Skin of body (tissue), 2 donors: ENCODE data around the gene PEF1. TPM values are rescaled to one million over a fixed set of nuclear protein-coding genes. Genes with fewer than 3 reads are reported as not detected.

Source experiments
- DNase-seq: peaks from one replicate; lab custom pipeline; 2025; lab: John Stamatoyannopoulos, UW
- total RNA-seq: library from RNA; depleted of rRNA; stranded (reverse); fragments of >200 nt; gene quantifications from one replicate; pipeline ENCODE4 v1.2.3, GENCODE V29; 2014

PEF1 gene, protein sequence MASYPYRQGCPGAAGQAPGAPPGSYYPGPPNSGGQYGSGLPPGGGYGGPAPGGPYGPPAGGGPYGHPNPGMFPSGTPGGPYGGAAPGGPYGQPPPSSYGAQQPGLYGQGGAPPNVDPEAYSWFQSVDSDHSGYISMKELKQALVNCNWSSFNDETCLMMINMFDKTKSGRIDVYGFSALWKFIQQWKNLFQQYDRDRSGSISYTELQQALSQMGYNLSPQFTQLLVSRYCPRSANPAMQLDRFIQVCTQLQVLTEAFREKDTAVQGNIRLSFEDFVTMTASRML
- 49.9 TPM for total RNA-seq

GRCh38 chr1:31644560-31645273 lies at the start of gene PEF1:
Gene PEF1 (minus strand): TSS chr1:31644876. CDS start chr1:31644864, 12 bp downstream.
- DNase-seq, result peak; percentile 100

DNA sequence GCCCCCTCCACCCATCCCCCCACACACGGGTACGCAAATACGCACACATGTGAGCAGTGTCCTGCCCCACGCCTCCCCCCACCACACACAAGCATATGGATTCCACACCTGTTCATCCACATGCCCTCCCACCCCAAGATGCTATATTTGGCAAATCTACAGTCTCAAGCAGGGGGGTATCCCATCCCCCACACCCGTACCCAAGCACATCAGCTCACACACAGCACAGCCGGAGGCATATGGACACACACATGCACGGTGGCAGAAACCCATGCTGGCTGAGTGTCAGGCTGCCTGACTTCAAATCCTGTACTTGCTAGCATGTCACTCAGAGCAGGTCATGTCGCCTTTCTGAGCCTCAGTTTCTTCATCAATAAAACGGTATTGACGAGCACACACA lies 48.6 kb upstream of the PEF1 start:
- no peak for DNase-seq

DNA sequence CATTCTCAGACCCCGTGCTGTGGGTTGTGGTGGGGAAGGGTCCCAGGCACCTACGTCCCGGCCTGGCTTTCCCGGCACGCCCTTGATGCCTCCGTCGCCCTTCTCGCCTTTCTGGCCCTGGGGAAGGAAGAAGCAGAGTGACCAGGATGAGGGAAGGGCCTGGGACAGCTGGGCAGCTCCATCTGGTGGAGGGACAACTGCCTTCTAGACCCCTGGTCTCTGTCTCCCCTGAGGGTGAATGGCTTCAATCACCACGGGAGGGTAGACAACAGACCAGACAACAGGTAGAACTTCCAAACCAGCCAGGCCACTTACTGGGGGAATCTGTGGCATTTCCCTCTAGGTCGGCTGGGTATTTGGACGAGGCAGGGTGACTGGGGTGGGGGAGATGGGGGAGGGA lies 47.3 kb upstream of the PEF1 start:
- DNase-seq, result no peak

DNA sequence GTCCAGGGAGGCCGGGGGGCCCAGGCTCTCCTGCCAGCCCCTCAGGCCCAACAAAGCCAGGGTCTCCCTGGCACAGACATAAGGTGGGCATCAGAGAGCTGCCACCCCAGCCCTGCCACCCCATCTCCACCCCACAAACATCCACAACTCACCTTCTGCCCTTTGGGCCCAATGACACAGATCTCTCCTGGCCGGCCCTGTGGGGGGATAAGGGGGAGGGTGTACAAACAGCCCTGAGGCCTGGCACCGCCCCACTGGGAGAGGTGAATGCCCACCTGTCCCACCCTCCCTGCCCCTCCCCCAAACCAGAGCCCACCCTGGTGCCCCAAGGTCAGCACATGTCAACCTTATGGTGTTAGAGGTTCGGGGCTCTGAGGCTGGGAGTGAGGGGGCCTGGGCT lies 46.8 kb upstream of the PEF1 start:
- DNase-seq, result no peak

DNA sequence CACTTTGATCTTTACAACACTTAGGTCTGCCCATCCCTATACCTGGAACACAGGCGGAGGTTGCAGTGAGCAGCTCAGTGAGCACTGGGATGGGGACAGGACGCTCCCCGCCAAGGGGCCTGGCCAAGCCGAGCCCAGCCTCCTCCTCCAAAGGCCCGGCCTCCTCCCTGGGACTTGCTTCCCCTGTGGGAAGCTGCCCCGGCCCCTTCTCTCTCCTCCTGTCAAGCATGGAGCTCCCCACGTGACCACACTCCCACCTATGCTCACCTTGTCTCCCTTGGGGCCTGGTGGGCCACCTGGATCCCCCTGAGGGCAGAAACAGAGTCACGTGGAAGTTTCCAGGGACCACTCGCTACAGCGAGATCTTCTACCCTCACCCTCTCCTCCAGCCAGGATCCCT lies 46.2 kb upstream of the PEF1 start:
- DNase-seq, result no peak

DNA sequence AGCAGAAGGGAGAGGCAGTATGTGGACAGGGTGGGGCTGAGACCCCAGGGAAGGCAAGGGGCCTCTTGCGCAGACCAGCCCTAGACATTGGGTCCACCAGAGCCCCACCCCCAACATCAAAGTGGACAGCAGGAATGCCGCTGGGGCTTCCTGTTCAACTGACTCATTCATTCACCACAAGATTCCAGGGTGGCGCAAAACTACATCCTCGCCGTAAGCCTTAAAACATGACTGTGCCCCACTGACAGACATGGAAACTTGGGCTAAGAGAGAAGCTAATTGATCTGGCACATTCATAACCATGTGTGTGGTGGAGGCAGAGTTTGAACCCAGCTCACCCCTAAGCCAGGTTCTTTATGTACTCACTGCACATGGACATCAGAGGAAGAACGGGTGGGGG lies 45.2 kb upstream of the PEF1 start:
- DNase-seq, result no peak

GRCh38 chr1:31689379-31689778 lies 44.7 kb upstream of the PEF1 start:
- no peak for DNase-seq

- DNase-seq, result no peak
Measured at GRCh38 chr1:31688233-31688918, 43.7 kb upstream of the PEF1 start.

GRCh38 chr1:31687601-31688000 lies 42.9 kb upstream of the PEF1 start:
- no peak for DNase-seq

DNA sequence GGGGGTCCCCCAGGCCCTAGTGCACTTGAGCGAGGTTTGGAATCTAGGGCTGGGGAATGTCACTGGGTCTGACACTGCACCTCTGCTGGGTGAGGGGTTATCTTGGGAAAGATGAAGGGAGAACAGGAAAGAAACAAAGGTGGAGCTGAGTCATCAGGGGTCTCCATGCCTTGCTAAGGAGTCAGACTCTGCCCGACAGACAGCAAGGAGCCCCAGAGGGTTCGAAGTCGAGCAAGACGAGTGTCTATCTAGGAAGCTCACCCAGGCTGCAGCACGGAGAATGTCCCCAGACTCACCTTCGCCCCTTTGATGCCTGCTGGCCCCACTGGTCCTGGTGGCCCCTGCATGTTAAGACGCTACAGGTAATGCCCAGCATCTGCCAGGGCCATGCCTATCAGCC lies 41.1 kb upstream of the PEF1 start:
- DNase-seq, result no peak

GRCh38 chr1:31683997-31684396 lies 39.3 kb upstream of the PEF1 start:
- DNase-seq, result no peak

DNA sequence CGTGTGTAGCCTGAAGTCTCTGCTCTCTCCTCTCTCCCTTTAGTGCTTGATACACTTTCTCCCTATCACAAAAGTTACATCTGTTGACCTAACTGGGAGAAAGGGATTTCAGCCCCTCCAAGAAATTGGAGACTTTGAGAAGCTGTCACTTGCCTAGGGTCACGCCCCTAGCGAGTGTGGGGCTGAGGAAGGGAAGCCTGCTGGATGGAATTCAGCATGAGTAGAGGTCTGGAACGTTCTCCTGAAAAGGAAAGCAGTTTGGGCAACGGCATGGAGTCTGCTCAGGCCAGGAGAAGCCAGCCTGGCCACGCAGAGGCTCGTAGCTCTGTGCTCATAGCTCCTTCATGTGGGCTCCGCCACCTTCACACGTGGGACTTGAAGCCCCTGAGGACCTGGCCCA lies 36.7 kb upstream of the PEF1 start:
- no peak for DNase-seq

DNA sequence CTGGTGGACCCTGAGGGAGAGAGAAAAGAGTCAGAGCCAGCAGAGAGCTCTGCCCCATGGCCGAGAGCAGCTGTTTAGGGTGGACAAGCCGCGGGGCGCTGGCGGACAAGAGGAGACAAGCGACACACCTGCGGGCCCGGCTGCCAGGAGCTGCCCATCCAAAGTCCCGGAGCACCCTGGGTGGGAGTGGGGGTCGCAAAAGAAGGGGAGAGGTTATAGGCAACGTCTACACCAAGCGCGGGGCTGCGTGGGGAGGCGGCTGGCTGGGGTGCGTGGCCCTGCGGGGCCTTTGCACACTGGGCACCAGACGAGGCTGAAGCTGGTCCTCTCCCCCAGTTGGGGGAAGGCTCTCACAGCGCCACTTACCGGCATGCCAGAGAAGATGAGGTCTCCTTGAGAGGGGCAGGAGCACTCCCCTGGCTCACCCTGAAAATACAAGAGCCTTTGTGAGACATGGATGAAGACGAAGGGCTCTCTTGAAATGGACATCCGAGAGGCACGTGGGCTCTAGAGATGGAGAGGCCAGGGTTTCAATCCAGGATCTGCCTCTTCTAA lies 35.1 kb upstream of the PEF1 start:
- DNase-seq, result no peak

DNA sequence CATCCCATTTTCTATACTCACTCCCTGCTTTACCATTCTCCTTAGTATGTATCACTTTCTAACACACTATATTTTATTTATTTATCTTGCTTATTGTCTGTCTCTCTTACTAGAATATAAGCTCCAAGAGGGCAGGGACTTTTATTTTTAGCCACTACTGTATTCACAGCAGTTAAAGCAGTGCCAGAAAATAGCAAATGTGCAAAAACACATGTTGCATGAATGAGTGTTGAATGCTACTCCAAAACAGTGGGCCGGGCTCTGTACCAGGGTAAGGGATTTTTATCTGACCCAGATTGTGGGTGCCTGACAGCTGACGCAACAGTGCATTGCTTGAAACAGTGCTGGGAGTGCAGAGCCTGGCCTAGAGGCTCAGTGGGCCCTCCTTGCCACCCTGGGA lies 34.4 kb upstream of the PEF1 start:
- no peak for DNase-seq

DNA sequence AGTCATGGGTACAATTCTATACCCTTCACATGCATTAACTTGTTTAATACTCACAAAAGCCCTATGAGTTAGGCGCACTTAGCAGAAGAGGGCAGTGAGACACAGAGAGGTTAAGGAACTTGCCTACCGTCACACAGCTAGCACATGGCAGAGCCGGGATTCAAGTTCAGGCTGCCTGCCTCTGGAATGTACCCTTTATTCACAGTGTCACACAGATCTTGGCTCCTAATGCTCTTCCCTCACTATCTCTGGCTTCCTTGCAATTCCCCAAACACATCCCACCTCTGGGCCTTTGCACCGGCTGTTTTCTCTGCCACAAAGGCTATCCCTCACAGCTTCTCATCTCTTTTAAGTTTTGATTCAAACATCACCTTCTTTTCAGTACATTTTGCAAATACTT lies 34.0 kb upstream of the PEF1 start:
- DNase-seq, result no peak

DNA sequence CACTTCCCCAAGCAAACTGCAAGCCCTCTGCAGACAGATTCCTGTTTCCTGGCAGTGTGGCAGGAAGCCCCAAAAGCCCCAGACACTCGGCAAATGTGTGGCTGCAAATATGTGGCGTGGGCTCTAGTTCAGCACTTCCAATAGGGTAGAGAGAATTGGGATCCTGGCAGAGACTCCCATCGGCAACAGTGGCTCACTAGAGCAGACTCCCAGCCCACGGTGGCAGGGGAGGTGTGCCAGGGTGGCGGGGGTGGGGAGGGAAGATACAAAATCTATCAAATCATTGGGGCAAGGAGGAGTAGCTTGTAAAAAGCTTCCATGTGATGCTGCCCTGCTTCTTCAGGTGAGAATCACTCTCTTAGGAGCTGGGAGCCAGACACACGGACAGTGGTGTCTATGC lies 33.3 kb upstream of the PEF1 start:
- DNase-seq, result no peak

DNA sequence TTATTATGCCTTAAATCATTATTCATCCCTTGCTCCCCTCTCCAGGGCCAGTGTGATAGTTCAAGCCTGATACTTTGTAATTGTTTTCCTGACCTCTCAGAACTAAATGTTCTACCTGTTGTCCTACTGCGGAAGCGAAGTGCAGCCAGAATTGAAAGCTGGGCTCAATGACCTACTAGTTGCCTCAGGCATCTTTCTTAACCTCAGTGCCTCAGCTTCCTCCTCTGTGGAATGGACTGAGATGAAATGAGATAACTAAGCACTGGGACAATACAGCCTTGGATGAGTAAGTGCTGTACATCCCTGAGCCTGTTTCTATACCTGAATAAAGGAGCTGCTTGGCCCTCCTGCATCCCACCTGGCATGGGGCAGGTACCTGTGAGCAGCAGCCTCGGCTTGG lies 32.7 kb upstream of the PEF1 start:
- DNase-seq, result no peak

- no peak for DNase-seq
Measured at GRCh38 chr1:31675756-31676155, 31.1 kb upstream of the PEF1 start.

DNA sequence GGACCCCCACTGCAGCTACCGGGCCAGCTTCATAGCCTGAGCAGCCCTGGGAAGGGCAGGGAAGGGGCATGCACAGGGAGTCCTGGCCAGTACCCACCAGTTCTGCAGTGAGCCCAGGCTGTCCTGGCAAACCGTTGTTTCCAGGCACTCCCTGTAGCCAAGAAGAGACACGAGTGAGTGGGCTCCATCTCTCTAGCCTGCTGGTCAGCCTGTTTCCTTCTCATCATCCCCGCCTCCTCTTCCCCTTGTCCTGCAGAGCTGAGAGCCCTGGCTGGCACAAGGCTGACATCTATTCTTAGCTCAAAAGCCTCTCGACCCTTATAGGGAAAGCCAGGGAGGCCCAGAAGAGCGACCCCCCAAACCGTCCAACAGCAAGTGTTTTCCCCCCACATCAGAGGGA lies 30.5 kb upstream of the PEF1 start:
- DNase-seq, result no peak

GRCh38 chr1:31674626-31675025 lies 29.9 kb upstream of the PEF1 start:
- DNase-seq, result no peak

GRCh38 chr1:31673433-31673832 lies 28.8 kb upstream of the PEF1 start:
- no peak for DNase-seq

DNA sequence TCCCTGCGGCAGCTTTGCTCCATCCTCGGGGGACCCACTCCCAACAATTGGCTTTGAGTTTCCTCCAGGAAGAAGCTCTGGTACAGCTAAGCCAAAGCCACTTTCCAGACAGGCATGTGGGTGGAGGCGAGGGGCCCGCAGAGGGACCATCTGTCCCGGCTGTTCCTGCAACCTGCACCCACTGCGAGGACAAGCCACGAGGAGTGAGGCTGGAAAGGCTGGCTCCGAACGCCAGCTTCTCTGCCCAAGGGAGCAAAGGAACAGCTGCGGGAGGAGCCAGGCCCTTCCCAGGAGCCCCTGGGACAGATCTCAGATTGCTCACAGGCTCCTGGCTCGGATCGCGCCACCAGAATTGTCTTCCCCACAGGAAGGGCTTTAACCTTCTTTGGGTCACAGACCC lies 28.3 kb upstream of the PEF1 start:
- DNase-seq, result peak; percentile 49
